ENCODE data around the gene MTOR. TPM values are rescaled to one million over a fixed set of nuclear protein-coding genes. Genes with fewer than 3 reads are reported as not detected.
A peak's percentile ranks its signal among the peaks of the same experiment; 100 is the strongest.

The MTOR gene
- total RNA-seq, 4 donors from 2014 or later, result 37.8 to 46.4 (median 43.9) TPM

DNA sequence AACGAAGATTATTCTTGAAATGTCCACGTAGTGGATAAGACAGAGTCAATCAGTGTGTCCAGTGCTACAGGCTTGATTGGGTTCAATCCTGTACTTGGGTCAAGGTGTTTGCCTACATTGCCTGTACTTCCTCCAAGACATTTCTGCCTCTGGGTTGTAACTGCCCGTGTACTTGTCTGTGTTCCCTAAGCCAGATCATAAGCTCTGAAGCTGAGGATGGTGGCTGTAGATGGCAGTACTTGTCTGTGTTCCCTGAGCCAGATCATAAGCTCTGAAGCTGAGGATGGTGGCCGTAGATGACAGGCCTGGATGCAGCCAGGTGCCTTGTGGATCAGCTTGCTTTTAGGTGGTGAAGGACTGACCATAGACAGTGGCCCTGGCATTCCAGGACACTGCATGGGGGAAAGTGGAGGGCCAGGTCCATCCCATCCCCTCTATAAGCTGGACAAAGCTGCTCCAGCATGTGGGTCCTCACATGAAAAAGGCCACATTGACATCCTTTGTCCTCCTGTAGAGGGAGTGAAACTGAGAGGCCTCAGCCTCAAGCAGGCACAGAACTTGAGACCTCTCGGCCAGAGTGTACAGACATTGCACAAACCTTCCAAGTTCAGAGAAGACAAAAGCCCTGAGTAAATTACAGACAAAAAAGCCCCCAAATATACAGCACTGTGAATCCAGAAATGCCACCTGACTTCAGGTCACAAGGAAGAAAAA, 200.5 kb downstream of the MTOR start:
- DNase-seq, result no peak
- intact Hi-C loops (cut with DNase I), result no loop called here
- no peak overlapping the region for H3K4me3 ChIP-seq (replicated peaks in 1 of 3)
- H3K4me1 ChIP-seq, result peaks cover 12 to 17% of the 10 kb centered on the region in 2 donors
- WGBS, 2 donors, result 78 to 89% methylated on average over 5 of the region's 5 CpGs
- H3K36me3 ChIP-seq, result peaks cover 21 to 23% of the 10 kb centered on the region in 2 donors
- H3K9me3 ChIP-seq, result no peaks in the 10 kb centered on the region
- TF ChIP-seq POLR2A (IDR thresholded peaks at IDR 0.05), result no peak
- TF ChIP-seq CTCF (IDR thresholded peaks at IDR 0.05), result no peak
- no peak overlapping the region for H3K27ac ChIP-seq
- no peaks in the 10 kb centered on the region for H3K27me3 ChIP-seq

GRCh38 chr1:11059968-11060830, 202.2 kb downstream of the MTOR start, which contains the start of gene SRM:
Gene SRM (minus strand): TSS chr1:11060018. CDS start chr1:11059943, 75 bp downstream.
- peak within 1 kb of the TSS in 1 of 3 donors; percentile 21 for H3K27ac ChIP-seq
- peaks cover 12 to 17% of the 10 kb centered on the region in 2 donors for H3K4me1 ChIP-seq
- WGBS, 2 donors, result 0 to 1% methylated on average over 16 to 24 of the region's 83 CpGs
- H3K9me3 ChIP-seq, result no peaks in the 10 kb centered on the region
- peak within 1 kb of the TSS; percentile 68 to 97 (median 95) for H3K4me3 ChIP-seq (replicated peaks in 1 of 3)
- TF ChIP-seq POLR2A (IDR thresholded peaks at IDR 0.05) (peak; percentile 13 to 70), CTCF (IDR thresholded peaks at IDR 0.05) (peak in 4 of 6 experiments; percentile 37 to 83 (median 80))
- peaks cover 21 to 22% of the 10 kb centered on the region in 2 donors for H3K36me3 ChIP-seq
- no peaks in the 10 kb centered on the region for H3K27me3 ChIP-seq
- intact Hi-C loops (cut with DNase I), result no loop called here
- DNase-seq, result peak; percentile 93

- Histone ChIP-seq H3K36me3 (peaks cover 18 to 21% of the 10 kb centered on the region in 2 donors), H3K4me3 (replicated peaks in 1 of 3) (peak overlapping the region; percentile 68 to 97 (median 95)), H3K27ac (peak overlapping the region in 1 of 3 donors; percentile 21), H3K9me3 (no peaks in the 10 kb centered on the region), H3K4me1 (peaks cover 12 to 17% of the 10 kb centered on the region in 2 donors), H3K27me3 (no peaks in the 10 kb centered on the region)
- peak in 1 of 2 donors; percentile 8 for DNase-seq
- WGBS, 2 donors, result 6% methylated on average over 15 to 24 of the region's 72 CpGs
- intact Hi-C loops (cut with DNase I), result no loop called here
- TF ChIP-seq CTCF (IDR thresholded peaks at IDR 0.05) (no peak), POLR2A (IDR thresholded peaks at IDR 0.05) (no peak)
Measured at GRCh38 chr1:11059155-11059967, 203.0 kb downstream of the MTOR start.

- Histone ChIP-seq H3K27me3 (no peaks in the 10 kb centered on the region), H3K4me3 (replicated peaks in 1 of 3) (peak overlapping the region in 1 of 3 donors; percentile 97), H3K4me1 (peaks cover 12 to 17% of the 10 kb centered on the region in 2 donors), H3K27ac (peak overlapping the region in 1 of 3 donors; percentile 21), H3K9me3 (no peaks in the 10 kb centered on the region), H3K36me3 (peaks cover 18 to 23% of the 10 kb centered on the region in 2 donors)
- intact Hi-C loops (cut with DNase I), result no loop called here
- WGBS, 2 donors, result 55 to 65% methylated on average over 23 to 28 of the region's 28 CpGs
- TF ChIP-seq CTCF (IDR thresholded peaks at IDR 0.05), result no peak
- no peak for TF ChIP-seq POLR2A (IDR thresholded peaks at IDR 0.05)
- no peak for DNase-seq
Measured at GRCh38 chr1:11058595-11059154, 203.7 kb downstream of the MTOR start.

Data from thyroid gland (tissue), 4 donors.